HCT116 (cell line): ENCODE data around the gene ANXA7. TPM values are rescaled to one million over a fixed set of nuclear protein-coding genes. Genes with fewer than 3 reads are reported as not detected.

Experiments used
- ATAC-seq: fragments of 200-7000 bp; cut with Tn5 transposase; 2 replicates; pipeline ENCODE4 v1.9.1; 2020; ENCODE audit warnings: mild to moderate bottlenecking, moderate library complexity
- BruUV-seq: library from RNA; stranded (reverse); fragments of 400-500 nt; replicated peaks from 2 replicates; lab custom pipeline; 2021; lab: Mats Ljungman, UMichigan
- CTCF ChIA-PET: fragments of 300-600 bp; sonication (Branson Sonifier 250); formaldehyde crosslinking; loops from one replicate; lab custom pipeline; 2021; ENCODE audit warnings: antibody characterized with exemption; lab: Charles Lee
- POLR2A ChIA-PET: fragments of 300-600, 350-600 bp; sonication (Branson Sonifier 250); formaldehyde crosslinking; loops from one replicate; lab custom pipeline; 2021; ENCODE audit warnings: antibody characterized with exemption; lab: Charles Lee
- RAD21 ChIA-PET, 2 experiments: fragments of 300-600 bp; sonication (Branson Sonifier 250); formaldehyde crosslinking; loops; one replicate each; lab custom pipeline; 2023; ENCODE audit warnings: low total read pairs in 2 of 2; ENCODE audit not compliant: uncharacterized antibody in 2 of 2, unreplicated experiment in 2 of 2, low non-redundant PET in 1 of 2; lab: Charles Lee
- DNase-seq: peaks from one replicate; pipeline ENCODE4 v3.0.0-alpha.2; 2010; ENCODE audit warnings: low read depth, low spot score
- H2AFZ ChIP-seq: fragments of 200-600 bp; shearing (Covaris generic), sonication (generic); 2 replicates; pipeline ENCODE4 v1.6.1; 2017; ENCODE audit warnings: low read depth, mixed run types, mixed read lengths, antibody characterized with exemption, low read length; ENCODE audit not compliant: poor library complexity, severe bottlenecking
- H3K27ac ChIP-seq: 2 replicates; pipeline ENCODE4 v1.5.1; 2012; ENCODE audit warnings: low read depth, low read length
- H3K27me3 ChIP-seq: fragments of 200-600 bp; sonication (generic); 2 replicates; pipeline ENCODE4 v1.6.1; 2016; ENCODE audit warnings: mixed run types, low read length, mixed read lengths; ENCODE audit not compliant: insufficient read depth
- H3K36me3 ChIP-seq, 2 experiments: fragments of 200-500 bp in 1 of 2; fragments of 200-600 bp in 1 of 2; sonication (Bioruptor generic) in 1 of 2; sonication (generic) in 1 of 2; 2 replicates each; pipeline versions ENCODE4 v1.5.1 to v1.6.1; 2014 to 2016; ENCODE audit warnings: low read length in 2 of 2, inconsistent platforms in 1 of 2, mixed read lengths in 1 of 2, mixed run types in 1 of 2; ENCODE audit not compliant: insufficient read depth in 2 of 2, control insufficient read depth in 1 of 2
- H3K4me1 ChIP-seq, 2 experiments: fragments of 200-600 bp in 1 of 2; sonication (generic) in 1 of 2; 2 replicates each; pipeline versions ENCODE4 v1.5.1 to v1.6.1; 2012 to 2017; ENCODE audit warnings: low read length in 2 of 2, inconsistent platforms in 1 of 2, mild to moderate bottlenecking in 1 of 2, mixed read lengths in 1 of 2, mixed run types in 1 of 2, moderate library complexity in 1 of 2; ENCODE audit not compliant: insufficient read depth in 2 of 2, control insufficient read depth in 1 of 2
- H3K4me2 ChIP-seq: fragments of 200-600 bp; sonication (generic); 2 replicates; pipeline ENCODE4 v1.6.1; 2017; ENCODE audit warnings: mixed run types, low read length, mixed read lengths
- H3K4me3 ChIP-seq, 2 experiments: fragments of 200-600 bp in 1 of 2; sonication (generic) in 1 of 2; replicated peaks in 1 of 2; 2 replicates each; pipeline ENCODE4 v1.5.1; 2011 to 2016; ENCODE audit warnings: low read length in 2 of 2, control low read depth in 1 of 2, low read depth in 1 of 2, mild to moderate bottlenecking in 1 of 2, mixed read lengths in 1 of 2, mixed run types in 1 of 2
- H3K79me2 ChIP-seq: fragments of 200-600 bp; sonication (generic); 2 replicates; pipeline ENCODE4 v1.6.1; 2017; ENCODE audit warnings: mild to moderate bottlenecking, mixed run types, low read length, moderate library complexity, mixed read lengths; ENCODE audit not compliant: insufficient read depth
- H3K9ac ChIP-seq: fragments of 200-600 bp; sonication (generic); 2 replicates; pipeline ENCODE4 v1.6.1; 2016; ENCODE audit warnings: low read length, mixed read lengths
- H3K9me2 ChIP-seq: fragments of 200-600 bp; sonication (generic), shearing (Covaris generic); 2 replicates; pipeline ENCODE4 v1.6.1; 2017; ENCODE audit warnings: mixed run types, mild to moderate bottlenecking, moderate library complexity; ENCODE audit not compliant: insufficient read depth
- H3K9me3 ChIP-seq, 2 experiments: fragments of 200-500 bp in 1 of 2; fragments of 200-600 bp in 1 of 2; sonication (Bioruptor generic) in 1 of 2; sonication (generic) in 1 of 2; 2 replicates each; pipeline ENCODE4 v1.6.1; 2014 to 2017; ENCODE audit warnings: low read length in 2 of 2, mixed read lengths in 2 of 2, inconsistent platforms in 1 of 2, low read depth in 1 of 2, mild to moderate bottlenecking in 1 of 2, mixed run types in 1 of 2, moderate library complexity in 1 of 2; ENCODE audit not compliant: control insufficient read depth in 1 of 2, insufficient read depth in 1 of 2
- H4K20me1 ChIP-seq: fragments of 200-600 bp; sonication (generic), shearing (Covaris generic); 2 replicates; pipeline ENCODE4 v1.6.1; 2017; ENCODE audit warnings: mixed run types, mild to moderate bottlenecking, moderate library complexity; ENCODE audit not compliant: insufficient read depth
- EGR1 ChIP-seq: IDR thresholded peaks from 2 replicates; pipeline ENCODE4 v1.6.1; 2012; ENCODE audit warnings: low read depth
- ELF1 ChIP-seq: IDR thresholded peaks from 2 replicates; pipeline ENCODE4 v1.6.1; 2012; ENCODE audit warnings: low read depth, borderline replicate concordance
- EZH2 ChIP-seq: fragments of 200-600 bp; sonication (generic); IDR thresholded peaks from 2 replicates; pipeline ENCODE4 v1.6.1; 2017; ENCODE audit warnings: antibody characterized with exemption, mixed run types
- POLR2AphosphoS5 ChIP-seq: IDR thresholded peaks from 2 replicates; pipeline ENCODE4 v1.6.1; 2011; ENCODE audit warnings: mild to moderate bottlenecking, low read depth, low read length, moderate library complexity
- REST ChIP-seq: IDR thresholded peaks from 2 replicates; pipeline ENCODE4 v1.6.1; 2012; ENCODE audit warnings: low read depth
- intact Hi-C: fragments of 100-400 bp; cut with micrococcal nuclease; formaldehyde crosslinking; loops from 2 replicates; pipeline ENCODE4 v1.10.0; 2022
- total RNA-seq: library from RNA; stranded (reverse); gene quantifications from one replicate; pipeline ENCODE4 v1.2.1, GENCODE V29; 2021; ENCODE audit not compliant: unreplicated experiment

ANXA7 gene
- total RNA-seq, 1 experiment from 2014 or later, result 105 TPM

- CTCF ChIA-PET, result no interaction called here
- BruUV-seq, result no TSS peak
- peaks cover 34 to 39% of the 10 kb centered on the region in 2 experiments for H3K36me3 ChIP-seq
Measured at GRCh38 chr10:73386583-73386982, 27.3 kb downstream of the ANXA7 start.

More at GRCh38 chr10:73386583-73386982, 27.3 kb downstream of the ANXA7 start:
- intact Hi-C loops, result no loop called here
- no peaks in the 10 kb centered on the region for H3K27me3 ChIP-seq
- RAD21 ChIA-PET, result no interaction called here
- no peak overlapping the region for H3K9ac ChIP-seq
- H3K4me3 ChIP-seq, result no peak overlapping the region
- ATAC-seq (no peak), DNase-seq (no peak)
- no peak overlapping the region for H3K27ac ChIP-seq
- peaks cover 24% of the 10 kb centered on the region for H3K79me2 ChIP-seq
- no peak overlapping the region for H3K4me2 ChIP-seq
- no peaks in the 10 kb centered on the region for H3K9me3 ChIP-seq
- no peaks in the 10 kb centered on the region for H3K9me2 ChIP-seq
- H4K20me1 ChIP-seq, result peaks cover 7% of the 10 kb centered on the region; the same call in 1 of the 2 replicates
- POLR2A ChIA-PET, result no interaction called here
- H2AFZ ChIP-seq, result no peak overlapping the region
- TF ChIP-seq ELF1 (no peak), EZH2 (no peak), EGR1 (no peak), REST (no peak), POLR2AphosphoS5 (no peak)
- TF ChIP-seq, all 23 proteins: peak for 0
- no peaks in the 10 kb centered on the region for H3K4me1 ChIP-seq
